Stimulated activated CD8-positive, alpha-beta memory T cell treated with anti-CD3 and anti-CD28 coated beads, Interleukin-7, amount 100 ng/mL, for 48 hours (primary cell): Measurements from ENCODE around the gene EIF3L.

Experiments used
- DNase-seq, 2 donors: peaks; one replicate each; pipeline ENCODE4 v3.0.0-alpha.2; 2020; ENCODE audit warnings: low read depth in 1 of 2; ENCODE audit errors: extremely low read depth in 1 of 2

Gene EIF3L

GRCh38 chr22:37904572-37905533, 55.6 kb downstream of the EIF3L start:
- DNase-seq: peak in 1 of 2 donors; percentile 25

DNA sequence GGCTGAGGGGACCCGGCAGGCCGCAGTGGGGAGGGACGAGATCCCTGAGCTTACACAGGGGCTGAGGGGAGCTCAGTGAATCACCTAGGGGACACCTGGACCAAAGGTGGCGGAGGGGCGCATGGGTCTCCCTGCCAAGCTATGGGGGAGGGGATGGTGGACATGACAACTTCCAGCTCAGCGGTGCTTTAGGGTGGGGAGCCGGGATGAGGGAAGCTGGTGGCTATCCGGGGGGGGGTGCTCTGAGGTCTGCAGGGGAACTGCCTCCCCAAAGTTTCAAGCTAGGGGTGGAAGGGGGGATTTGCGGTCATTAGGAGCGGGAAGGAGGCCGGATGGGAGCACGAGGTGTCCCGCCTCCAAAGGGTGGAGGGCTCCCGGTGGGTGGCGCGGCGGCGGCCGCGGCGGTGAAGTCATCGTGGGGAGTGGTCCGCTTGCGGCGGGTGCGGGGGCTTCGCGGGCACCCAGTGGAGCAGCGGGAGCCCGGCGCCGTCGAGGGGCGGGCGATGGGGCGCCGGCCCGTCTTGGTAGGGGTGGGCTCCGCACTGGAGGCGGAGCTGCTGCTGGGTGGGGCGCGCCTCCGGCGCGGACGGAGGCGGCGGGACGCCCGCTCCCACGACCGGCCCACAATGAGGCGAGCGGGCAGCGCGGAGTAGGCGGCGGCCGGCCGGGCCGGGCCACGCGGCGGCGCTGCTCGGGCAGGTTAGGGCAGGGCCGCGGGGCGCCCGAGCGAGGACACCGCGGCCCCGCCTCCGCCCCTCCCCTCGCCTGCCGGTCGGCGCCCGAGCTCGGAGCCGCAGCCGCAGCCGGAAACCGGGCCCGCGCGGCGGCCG, 56.5 kb downstream of the EIF3L start, which contains the start of gene MICALL1:
Gene MICALL1, plus strand, starts transcription at position 764 of the 830 bp plus-strand sequence. CDS start 126 bp downstream, outside the sequence.
- peak; percentile 21 to 36 for DNase-seq

GRCh38 chr22:37906364-37907008, 57.3 kb downstream of the EIF3L start:
- DNase-seq: no peak

DNA sequence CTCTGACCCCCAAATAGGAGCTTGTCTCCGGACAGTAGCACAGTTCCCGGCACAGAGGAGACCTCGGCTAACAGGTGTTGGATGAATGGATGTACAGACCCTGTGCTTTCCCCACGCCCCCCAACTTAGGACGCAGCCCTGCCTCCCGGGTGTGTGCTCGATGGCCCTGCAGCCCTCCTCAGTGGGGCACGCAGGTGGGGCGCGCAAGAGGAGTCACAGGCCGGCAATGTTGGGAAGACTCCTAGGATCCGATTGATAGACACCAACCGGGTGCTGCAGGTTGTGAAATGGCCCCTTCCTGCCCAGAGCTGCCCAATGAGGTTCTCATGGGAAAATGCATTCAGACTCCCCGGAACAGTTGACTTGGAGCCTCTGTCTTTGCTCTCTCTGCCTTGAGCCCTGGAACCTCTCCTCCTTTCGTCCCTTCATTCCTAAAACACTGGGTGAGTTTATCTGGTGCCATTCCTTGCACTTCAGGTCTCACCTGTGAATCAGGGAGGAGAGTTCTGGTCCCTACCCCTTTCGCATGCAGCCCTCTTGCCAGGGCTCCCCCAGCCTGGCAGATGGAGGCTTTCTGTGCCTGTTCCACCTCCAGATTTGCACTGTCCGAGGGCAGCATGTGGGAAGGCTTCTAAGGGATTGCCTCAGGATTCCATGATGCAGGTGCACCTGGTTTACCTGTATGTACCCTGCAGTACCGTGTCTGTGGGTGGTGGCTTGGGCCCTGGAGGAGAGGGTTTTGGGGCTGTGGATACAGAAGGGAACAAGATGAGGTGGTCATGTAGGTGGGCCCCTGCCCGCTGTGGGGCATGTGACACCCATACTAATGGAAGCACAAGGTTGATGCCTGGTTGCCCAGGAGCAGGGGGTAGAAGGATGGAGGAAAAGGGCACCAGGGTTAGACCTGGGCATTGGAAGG, 58.1 kb downstream of the EIF3L start:
- DNase-seq: no peak

GRCh38 chr22:37909766-37910165, 60.5 kb downstream of the EIF3L start:
- DNase-seq: no peak

DNA sequence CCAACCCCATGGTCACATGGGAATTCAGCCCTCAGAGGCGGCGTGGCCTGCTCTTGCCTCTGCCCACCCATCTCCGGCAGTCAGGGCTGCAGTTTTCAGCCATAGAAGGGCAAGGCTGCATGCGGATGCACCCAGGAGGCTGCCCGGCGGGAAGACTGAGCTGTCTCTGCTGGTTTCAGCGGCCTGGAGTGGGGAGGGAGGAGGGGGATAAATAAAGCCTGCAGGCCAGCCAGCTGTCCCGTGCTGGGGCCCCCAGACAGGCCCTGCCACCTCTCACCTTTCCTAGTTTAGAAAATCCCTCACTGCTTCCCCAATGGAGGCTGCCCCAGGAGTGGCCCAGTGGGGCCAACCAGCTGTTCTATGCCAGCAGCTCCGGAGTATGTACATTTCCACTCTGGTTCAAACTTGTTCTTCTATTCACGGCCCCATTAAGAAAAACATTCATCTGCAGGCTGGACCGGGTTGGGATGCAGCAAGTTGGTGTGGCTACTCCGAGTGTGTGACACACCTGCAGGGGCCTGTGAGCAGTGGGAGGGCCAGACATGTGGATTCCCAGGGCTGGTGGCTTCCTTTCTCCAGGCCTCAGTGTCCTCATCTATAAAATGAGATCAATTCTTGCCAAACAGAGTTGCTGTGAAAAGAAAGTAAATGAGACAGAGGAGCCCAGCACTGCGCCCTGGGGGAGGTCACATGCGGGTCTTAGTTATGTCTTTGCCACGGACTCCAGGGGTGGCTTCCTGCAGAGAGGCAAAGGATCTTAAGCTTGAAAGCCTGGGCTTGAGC, 61.9 kb downstream of the EIF3L start:
- DNase-seq: no peak

GRCh38 chr22:37911697-37912096, 62.5 kb downstream of the EIF3L start:
- no peak for DNase-seq

DNA sequence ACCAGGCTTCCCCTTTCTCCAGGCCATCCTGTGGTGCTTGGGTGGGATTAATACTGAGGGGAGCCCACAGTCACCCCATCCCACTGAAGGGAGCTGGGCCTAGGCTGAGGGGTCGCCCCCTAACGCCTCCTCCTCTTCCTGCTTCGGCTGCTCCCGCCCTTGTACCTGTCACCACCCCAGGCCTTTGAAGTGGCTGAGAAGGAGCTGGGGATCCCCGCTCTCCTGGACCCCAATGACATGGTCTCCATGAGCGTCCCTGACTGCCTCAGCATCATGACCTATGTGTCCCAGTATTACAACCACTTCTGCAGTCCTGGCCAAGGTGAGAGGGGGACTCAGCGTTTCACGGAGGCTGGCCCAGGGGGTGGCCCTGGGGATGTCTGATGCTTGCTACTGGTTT, 63.0 kb downstream of the EIF3L start:
- DNase-seq: no peak

- DNase-seq: no peak
Observed at GRCh38 chr22:37913233-37913721, 64.1 kb downstream of the EIF3L start.

- DNase-seq: no peak
Observed at GRCh38 chr22:37916311-37916710, 67.1 kb downstream of the EIF3L start.

GRCh38 chr22:37917874-37918548, 68.8 kb downstream of the EIF3L start:
- DNase-seq: no peak

DNA sequence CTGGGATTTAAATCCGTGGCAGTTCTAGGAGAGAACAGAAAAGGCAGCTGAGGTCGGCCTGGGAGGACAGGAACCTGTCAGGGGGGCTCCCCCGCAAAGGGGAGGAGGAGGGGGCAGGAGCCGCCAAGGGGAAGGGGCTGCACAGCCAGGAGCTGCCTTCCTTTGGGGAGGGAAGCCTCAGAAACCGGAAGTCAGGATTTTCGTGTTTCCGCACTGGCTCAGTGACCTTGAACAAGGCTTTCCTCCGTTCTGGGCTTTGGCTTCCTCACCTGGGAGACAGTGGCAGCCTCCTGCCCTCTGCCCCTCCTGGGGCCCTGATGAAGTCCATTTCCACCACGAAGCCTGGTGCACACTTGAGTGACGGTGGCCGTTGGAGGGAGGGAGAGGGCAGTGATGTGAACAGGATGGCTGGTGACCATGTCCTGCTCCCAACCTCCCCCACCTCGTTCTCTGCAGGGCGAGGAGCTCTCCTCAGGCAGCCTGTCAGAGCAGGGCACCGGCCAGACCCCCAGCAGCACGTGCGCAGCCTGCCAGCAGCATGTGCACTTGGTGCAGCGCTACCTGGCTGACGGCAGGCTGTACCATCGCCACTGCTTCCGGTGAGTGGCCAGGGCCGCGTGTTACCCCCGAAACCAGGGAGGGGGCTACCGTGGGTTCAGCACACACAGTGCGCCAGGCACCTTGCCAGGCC, 69.5 kb downstream of the EIF3L start:
- no peak for DNase-seq

DNA sequence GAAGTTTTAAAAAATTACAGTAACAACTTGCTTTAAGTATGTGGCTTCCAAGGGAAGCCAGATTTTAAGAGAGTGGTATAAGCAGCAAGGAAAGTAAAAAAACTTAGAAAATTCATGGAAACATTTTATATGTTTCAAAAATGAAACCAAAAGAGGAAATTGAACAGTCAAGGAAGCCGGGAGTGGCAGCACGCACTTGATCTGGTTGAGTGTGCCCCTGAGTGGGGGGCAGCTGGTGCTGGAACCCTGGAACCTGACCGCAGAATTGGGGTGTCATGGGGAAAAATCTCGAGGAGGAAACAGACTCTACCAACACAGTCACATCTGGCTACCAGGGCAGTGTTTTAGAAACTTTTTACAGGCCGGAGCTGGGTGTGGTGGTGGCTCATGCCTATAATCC, 70.9 kb downstream of the EIF3L start:
- no peak for DNase-seq

DNA sequence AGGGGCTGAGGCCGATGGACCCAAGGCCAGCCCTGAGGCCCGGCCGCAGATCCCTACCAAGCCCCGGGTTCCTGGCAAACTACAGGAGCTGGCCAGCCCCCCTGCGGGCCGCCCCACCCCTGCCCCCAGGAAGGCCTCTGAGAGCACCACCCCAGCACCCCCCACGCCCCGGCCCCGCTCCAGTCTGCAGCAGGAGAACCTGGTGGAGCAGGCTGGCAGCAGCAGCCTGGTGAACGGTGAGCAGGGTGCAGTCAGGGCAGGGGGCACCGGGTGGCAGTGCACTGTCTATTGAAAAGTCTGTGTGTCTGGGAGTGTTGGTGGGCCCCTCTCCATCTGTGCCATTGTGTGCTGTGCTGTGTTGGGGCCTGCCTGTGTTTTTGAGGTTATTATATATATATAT, 73.0 kb downstream of the EIF3L start:
- no peak for DNase-seq

DNA sequence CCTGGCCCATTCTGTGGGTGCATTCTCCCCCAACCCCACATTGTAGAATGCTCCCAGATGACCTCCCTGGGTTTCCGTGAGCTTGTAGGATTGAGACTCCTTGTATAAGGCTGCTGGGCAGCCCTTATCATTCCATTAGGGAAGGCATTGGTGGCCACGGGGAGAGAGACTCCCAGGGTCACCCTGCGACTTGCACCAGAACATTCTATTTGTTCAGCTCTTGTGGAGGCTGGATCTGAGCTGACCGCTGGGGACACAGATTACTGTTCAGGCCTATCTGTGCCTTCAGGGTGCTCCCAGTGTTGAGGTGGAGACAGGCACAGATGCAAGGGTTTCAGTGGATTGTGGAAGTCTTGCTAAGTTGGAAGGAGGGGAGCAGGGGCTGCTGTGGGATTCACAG, 74.7 kb downstream of the EIF3L start:
- no peak for DNase-seq

DNA sequence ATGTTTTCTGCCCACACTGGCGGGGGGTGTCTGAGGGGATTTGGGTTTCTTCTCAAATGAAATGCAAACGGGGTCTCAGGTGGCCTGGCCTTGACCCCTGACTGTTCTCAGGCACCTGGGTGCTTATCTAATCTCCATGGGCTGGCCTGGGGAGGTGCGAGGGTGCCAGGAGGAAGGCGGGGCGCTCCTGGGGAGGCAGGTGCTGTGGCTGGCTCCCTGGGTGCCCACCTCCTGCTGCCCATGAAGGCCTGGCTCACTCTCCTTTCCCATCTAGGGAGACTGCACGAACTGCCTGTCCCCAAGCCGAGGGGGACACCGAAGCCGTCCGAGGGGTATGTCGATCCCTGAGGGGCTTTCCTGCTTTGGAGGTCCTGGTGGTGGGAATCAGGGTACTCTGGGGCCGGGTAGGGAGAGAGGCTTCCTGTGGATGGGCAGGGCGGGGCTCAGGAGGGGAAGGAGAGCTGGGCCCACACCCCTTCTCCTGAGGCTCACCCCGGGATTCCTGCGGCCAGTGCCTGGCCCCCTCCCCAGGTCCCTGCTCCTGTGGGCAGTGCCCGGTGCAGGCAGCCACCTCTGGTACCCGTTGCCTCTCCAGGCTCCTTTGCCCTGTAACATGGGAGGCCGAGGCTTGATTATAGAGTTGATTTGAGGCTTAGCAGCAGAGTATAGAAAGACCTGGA, 75.3 kb downstream of the EIF3L start:
- DNase-seq: no peak

DNA sequence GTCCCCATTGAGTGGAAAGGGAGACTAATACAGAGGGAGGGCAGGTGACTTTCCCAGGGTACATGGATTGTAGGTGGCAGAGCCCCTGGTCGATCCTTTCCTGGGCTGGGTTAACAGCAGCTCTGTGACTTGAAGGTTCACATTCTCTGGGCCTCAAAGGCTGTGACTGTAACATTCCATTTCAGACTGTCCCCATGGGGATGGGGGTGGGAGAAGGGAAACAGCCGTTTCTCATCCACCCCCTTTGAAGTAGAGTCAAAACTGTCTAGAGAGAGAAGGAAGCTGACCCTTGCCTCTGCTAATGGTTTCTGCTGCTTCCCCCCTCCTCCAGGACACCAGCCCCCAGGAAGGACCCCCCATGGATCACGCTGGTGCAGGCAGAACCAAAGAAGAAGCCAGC, 76.1 kb downstream of the EIF3L start:
- no peak for DNase-seq
